HG02970 (cell line): Measurements from ENCODE around the gene TESMIN.

Experiments
- ATAC-seq: cut with Tn5 transposase; IDR thresholded peaks from one replicate; pipeline ENCODE4 v1.9.1; 2021; ENCODE audit warnings: mild to moderate bottlenecking, moderate library complexity, moderate number of reproducible peaks; ENCODE audit not compliant: unreplicated experiment, low FRiP score

The TESMIN gene

GRCh38 chr11:68763181-68763721, 11.9 kb upstream of the TESMIN start:
- no peak for ATAC-seq

- no peak for ATAC-seq
Observed at GRCh38 chr11:68762481-68762880, 11.2 kb upstream of the TESMIN start.

GRCh38 chr11:68761801-68762200, 10.5 kb upstream of the TESMIN start:
- no peak for ATAC-seq

GRCh38 chr11:68759991-68760390, 8.7 kb upstream of the TESMIN start:
- ATAC-seq, result no peak

GRCh38 chr11:68757711-68758110, 6.4 kb upstream of the TESMIN start:
- no peak for ATAC-seq

GRCh38 chr11:68756171-68756766, 4.9 kb upstream of the TESMIN start:
- ATAC-seq, result no peak

- ATAC-seq, result no peak
Observed at GRCh38 chr11:68753300-68753699, 2.0 kb upstream of the TESMIN start.

- ATAC-seq, result no peak
Observed at GRCh38 chr11:68751004-68751325, 355 bp downstream of the TESMIN start.

GRCh38 chr11:68750195-68751003, 921 bp downstream of the TESMIN start:
- ATAC-seq, result no peak

GRCh38 chr11:68749229-68750123, 1.8 kb downstream of the TESMIN start:
- no peak for ATAC-seq

GRCh38 chr11:68748061-68748460, 3.3 kb downstream of the TESMIN start:
- ATAC-seq, result no peak

GRCh38 chr11:68743539-68743938, 7.8 kb downstream of the TESMIN start:
- ATAC-seq, result no peak

GRCh38 chr11:68741463-68741862, 9.9 kb downstream of the TESMIN start:
- ATAC-seq, result no peak

GRCh38 chr11:68735646-68736045, 15.7 kb downstream of the TESMIN start:
- no peak for ATAC-seq

- ATAC-seq, result no peak
Observed at GRCh38 chr11:68735125-68735524, 16.2 kb downstream of the TESMIN start.

GRCh38 chr11:68734111-68734510, 17.2 kb downstream of the TESMIN start:
- ATAC-seq, result no peak

- ATAC-seq, result no peak
Observed at GRCh38 chr11:68727783-68728182, 23.5 kb downstream of the TESMIN start.

GRCh38 chr11:68724293-68724692, 27.0 kb downstream of the TESMIN start:
- ATAC-seq, result no peak

GRCh38 chr11:68722143-68722542, 29.2 kb downstream of the TESMIN start:
- no peak for ATAC-seq

- no peak for ATAC-seq
Observed at GRCh38 chr11:68721075-68721474, 30.2 kb downstream of the TESMIN start.
